ENCODE data around the gene MNX1. TPM values are rescaled to one million over a fixed set of nuclear protein-coding genes. Genes with fewer than 3 reads are reported as not detected.

The MNX1 gene
- total and polyA plus RNA-seq, 10 of the 15 experiments (the other 5 are each of a cell fraction or from before 2014, with no cell fraction given) = 0.22 to 2.7 (median 1.3) TPM; not detected in 1

DNA sequence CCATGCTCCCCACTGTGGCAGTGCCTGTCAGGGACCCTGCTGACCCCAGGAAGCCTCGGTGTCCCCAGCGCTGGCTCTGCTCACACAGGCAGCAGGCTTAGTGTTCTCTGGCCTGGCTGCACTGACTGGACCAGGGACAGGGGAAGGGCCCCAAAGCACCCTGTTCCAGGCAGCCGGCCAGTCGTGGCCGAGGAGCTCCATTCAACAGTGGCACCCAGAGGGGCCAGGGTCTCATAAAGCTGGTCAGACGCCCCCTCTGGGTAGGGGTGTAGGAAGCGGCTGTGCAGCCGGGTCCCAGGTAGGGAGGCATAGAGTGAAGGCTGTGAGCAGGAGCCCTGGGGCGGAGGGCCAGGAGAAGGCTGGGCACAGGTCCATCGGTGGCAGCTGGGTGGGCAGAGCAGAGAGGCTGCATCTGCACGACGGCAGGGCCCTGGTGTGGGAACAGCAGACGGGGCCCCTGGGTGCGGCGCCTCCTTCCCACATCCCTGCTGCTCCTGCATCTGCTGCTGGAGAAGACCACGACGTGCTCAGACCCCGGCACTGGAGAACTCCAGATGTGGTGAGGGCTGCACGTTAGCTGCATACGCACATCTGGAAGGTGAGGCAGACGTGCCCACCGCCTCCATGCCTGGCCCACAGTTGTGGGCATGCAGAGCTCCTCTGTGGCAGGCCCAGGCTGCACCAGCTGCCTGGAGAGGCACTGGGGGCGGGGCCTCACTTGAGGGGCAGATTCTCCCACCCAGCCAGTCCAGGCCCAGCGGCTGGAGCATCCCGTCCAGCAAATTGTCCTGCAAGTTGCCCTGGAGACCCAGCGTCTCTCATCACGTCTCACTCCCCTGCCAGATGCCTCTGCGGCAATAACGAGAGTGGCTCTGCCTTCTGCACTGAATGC lies 25.1 kb downstream of the MNX1 start:
- Histone ChIP-seq H3K27ac (ENCODE audit: control insufficient read depth, insufficient read depth) (no peak overlapping the region), H3K27me3 (replicated peaks in 1 of 2; ENCODE audit: control insufficient read depth in 2 of 2, insufficient read depth in 2 of 2, low read length in 1 of 2) (no peaks in the 10 kb centered on the region), H4K20me1 (ENCODE audit: control insufficient read depth, insufficient read depth) (no peaks in the 10 kb centered on the region), H3K9ac (ENCODE audit: control insufficient read depth, insufficient read depth, low read length) (no peak overlapping the region), H3K9me3 (replicated peaks; ENCODE audit: control insufficient read depth, insufficient read depth, low read length) (no peaks in the 10 kb centered on the region), H3K4me1 (ENCODE audit: control insufficient read depth, insufficient read depth, low read length) (no peaks in the 10 kb centered on the region), H3K36me3 (ENCODE audit: control insufficient read depth in 2 of 2, insufficient read depth in 2 of 2, low read length in 1 of 2) (no peaks in the 10 kb centered on the region), H3K4me2 (ENCODE audit: control insufficient read depth, insufficient read depth) (no peak overlapping the region), H2AFZ (ENCODE audit: control insufficient read depth, low read depth, low read length) (no peak overlapping the region), H3K79me2 (ENCODE audit: control insufficient read depth, insufficient read depth, low read length) (no peaks in the 10 kb centered on the region), H3K4me3 (no peak overlapping the region)
- ChIA-PET POLR2A (interaction anchor here (0.7 kb wide), 1 partner anchor 265 kb away, joined by 3 read pairs; no protein-coding TSS in a partner anchor), SMC1A (ENCODE audit: uncharacterized antibody, unreplicated experiment) (no interaction called here), RAD21 (ENCODE audit: unreplicated experiment) (no interaction called here), CTCF (interaction anchor here (1.4 kb wide), 1 partner anchor 1658 kb away, joined by 3 read pairs; no protein-coding TSS in a partner anchor)
- FAIRE-seq (no peak), DNase-seq (ENCODE audit: low read depth, low spot score) (no peak), ATAC-seq (no peak)
- intact Hi-C loops (cut with micrococcal nuclease; ENCODE audit: unreplicated experiment) (no loop called here), in situ Hi-C loops (cut with MboI) (no loop called here)
- BruUV-seq (replicated peaks) = no TSS peak
- WGBS (ENCODE audit: insufficient coverage, insufficient replicate concordance, low lambda C conversion rate, missing lambda C conversion rate) = 73% methylated on average over 29 of the region's 29 CpGs
- TF ChIP-seq LARP7 (IDR thresholded peaks at IDR 0.05) (no peak), ETV6 (conservative IDR thresholded peaks at IDR 0.05 in 1 of 2, IDR thresholded peaks at IDR 0.05 in 1 of 2; ENCODE audit: borderline replicate concordance in 1 of 2, low read depth in 1 of 2) (no peak), GABPA (IDR thresholded peaks at IDR 0.05; ENCODE audit: low read depth) (no peak)
- TF ChIP-seq, protein P1, sequence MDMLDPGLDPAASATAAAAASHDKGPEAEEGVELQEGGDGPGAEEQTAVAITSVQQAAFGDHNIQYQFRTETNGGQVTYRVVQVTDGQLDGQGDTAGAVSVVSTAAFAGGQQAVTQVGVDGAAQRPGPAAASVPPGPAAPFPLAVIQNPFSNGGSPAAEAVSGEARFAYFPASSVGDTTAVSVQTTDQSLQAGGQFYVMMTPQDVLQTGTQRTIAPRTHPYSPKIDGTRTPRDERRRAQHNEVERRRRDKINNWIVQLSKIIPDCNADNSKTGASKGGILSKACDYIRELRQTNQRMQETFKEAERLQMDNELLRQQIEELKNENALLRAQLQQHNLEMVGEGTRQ (IDR thresholded peaks at IDR 0.05; ENCODE audit: borderline replicate concordance, low read depth, low read length) = no peak
- TF ChIP-seq, protein P2, sequence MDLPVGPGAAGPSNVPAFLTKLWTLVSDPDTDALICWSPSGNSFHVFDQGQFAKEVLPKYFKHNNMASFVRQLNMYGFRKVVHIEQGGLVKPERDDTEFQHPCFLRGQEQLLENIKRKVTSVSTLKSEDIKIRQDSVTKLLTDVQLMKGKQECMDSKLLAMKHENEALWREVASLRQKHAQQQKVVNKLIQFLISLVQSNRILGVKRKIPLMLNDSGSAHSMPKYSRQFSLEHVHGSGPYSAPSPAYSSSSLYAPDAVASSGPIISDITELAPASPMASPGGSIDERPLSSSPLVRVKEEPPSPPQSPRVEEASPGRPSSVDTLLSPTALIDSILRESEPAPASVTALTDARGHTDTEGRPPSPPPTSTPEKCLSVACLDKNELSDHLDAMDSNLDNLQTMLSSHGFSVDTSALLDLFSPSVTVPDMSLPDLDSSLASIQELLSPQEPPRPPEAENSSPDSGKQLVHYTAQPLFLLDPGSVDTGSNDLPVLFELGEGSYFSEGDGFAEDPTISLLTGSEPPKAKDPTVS (IDR thresholded peaks at IDR 0.05; ENCODE audit: low read depth, low read length) = no peak
